GM12874 (cell line): ENCODE data around the gene HNF4A.

Experiments used
- TF ChIP-seq, protein P1 (sequence below): IDR thresholded peaks from 2 replicates; pipeline ENCODE4 v1.5.1; 2011; ENCODE audit warnings: low read depth, mild to moderate bottlenecking, control low read depth, low read length, moderate library complexity; ENCODE audit not compliant: insufficient read depth

Gene HNF4A

DNA sequence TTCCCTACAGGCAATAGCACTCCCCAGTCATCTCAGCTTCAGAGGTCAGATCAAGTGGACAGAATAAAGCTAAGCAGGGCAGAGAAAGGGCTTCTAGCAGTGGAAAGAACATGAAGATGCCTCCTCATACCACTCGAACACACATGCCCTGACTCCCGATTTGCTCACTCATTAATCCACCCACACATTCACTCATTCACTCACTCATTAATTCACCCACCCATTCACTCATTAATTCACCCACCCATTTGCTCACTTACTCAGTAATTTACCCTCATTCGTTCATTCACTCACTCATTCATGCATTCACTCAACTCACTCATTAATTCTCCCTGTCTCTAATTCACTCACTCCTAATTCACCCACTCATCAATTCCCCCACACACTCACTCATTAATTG is 43.9 kb downstream of the HNF4A start:
- TF ChIP-seq, protein P1, sequence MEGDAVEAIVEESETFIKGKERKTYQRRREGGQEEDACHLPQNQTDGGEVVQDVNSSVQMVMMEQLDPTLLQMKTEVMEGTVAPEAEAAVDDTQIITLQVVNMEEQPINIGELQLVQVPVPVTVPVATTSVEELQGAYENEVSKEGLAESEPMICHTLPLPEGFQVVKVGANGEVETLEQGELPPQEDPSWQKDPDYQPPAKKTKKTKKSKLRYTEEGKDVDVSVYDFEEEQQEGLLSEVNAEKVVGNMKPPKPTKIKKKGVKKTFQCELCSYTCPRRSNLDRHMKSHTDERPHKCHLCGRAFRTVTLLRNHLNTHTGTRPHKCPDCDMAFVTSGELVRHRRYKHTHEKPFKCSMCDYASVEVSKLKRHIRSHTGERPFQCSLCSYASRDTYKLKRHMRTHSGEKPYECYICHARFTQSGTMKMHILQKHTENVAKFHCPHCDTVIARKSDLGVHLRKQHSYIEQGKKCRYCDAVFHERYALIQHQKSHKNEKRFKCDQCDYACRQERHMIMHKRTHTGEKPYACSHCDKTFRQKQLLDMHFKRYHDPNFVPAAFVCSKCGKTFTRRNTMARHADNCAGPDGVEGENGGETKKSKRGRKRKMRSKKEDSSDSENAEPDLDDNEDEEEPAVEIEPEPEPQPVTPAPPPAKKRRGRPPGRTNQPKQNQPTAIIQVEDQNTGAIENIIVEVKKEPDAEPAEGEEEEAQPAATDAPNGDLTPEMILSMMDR: no peak

DNA sequence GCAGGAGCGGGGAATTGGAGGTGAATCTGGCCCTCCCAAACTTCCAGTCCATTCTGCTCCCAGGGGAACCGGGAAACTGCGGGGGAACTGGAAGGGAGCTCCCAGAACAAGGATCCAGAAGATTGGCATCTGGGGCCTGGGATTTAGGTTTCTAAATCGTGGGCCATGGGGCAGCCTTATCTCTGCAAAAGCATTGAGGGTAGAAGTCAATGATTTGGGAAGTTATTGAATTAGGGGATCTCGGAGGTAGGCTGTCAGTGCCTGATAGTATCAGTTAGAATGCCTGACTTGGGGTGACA is 45.1 kb downstream of the HNF4A start:
- TF ChIP-seq, protein P1: no peak

DNA sequence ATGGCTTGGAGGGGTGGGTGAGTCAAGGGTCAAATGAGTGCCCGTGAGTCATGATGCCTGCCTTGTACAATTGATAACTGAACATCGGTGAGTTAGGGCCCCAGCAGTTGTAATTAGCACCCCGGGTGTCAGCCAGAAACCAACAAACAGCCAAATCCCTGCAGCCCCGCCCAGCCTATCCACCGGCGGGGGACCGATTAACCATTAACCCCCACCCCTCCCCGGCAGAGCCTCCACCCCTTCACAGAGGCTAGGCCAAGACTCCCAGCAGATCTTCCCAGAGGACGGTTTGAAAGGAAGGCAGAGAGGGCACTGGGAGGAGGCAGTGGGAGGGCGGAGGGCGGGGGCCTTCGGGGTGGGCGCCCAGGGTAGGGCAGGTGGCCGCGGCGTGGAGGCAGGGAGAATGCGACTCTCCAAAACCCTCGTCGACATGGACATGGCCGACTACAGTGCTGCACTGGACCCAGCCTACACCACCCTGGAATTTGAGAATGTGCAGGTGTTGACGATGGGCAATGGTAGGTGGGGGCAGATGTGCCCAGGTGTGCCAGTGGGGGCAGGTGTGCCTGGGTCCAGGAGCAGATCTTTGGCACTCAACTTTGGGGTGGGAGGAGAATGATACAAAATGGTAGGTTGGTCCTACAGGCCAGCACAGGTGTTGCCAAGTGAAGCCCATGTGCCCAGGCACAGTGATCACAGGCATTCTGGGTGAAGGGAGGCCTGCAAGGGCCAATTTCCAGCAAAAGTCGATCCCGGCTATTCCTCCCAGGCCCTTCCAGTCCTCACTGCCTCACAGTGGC is 45.7 kb downstream of the HNF4A start:
- TF ChIP-seq, protein P1: no peak

DNA sequence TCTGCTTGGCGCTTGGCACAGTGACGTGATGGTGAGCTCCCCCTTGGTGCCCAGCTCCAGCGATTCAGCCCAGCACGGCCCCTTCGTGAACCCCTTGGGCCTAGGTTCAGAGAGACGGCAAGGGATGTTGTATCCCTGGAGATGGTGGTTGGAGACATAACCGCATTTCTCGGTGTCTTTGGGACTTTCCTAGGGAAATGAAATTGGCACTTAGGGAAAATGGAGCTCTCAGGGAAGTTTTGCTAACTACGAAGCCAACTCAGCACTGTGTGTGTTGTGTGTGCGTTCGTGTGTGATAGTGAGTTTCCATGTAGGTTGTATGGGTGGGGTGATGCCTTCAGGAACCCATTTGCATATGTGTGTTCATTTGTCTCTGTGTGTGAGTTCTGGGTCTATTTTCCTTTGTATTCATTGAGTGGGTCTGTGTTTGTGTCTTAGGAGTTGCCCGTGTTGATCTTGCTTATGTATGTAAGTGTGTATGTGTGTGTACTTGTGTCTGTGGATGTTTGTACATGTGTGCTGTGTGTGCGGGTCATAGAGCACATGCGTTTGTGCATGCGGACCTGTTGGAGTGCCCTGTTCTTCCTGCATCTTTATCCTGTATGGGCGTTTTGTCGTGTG is 46.4 kb downstream of the HNF4A start:
- TF ChIP-seq, protein P1: no peak

DNA sequence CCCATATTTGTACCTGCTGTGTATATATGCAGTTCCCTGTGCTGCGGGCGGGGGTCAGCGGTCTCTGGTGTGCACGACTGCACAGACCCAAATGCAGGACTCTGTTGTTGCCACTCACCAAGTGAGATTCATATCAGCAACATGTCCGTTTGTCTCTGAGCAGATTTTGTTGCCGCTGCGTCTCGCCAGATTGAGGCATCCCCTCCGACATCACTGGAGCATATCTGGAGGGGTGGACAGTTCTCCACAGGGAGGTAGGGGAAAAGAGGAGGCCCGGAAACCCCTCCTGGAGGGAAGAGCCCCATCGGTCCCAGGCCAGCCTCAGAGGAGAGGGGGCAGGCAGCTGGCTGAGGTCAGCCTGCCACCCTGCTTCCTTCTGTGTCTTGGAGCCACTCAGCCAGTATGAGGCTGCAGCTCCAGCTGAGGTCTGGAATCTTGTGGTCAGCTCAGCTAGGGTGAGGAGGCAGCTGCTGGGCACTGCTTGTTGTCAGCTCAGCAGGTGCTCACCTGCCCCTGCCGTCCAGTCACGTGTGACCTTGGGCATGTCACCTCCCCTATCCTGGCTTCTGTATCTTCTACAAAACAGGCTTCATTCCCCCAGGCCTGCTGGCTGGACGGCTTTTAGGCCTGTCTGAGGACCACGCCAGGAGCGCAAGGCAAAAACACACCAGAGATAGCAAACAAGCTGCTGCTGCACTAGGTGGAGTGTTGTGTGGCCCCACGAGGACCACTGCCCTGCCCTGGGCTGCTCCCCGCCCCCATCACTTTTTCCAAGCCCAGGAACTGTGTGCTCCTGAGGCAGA is 47.1 kb downstream of the HNF4A start:
- TF ChIP-seq, protein P1: no peak

DNA sequence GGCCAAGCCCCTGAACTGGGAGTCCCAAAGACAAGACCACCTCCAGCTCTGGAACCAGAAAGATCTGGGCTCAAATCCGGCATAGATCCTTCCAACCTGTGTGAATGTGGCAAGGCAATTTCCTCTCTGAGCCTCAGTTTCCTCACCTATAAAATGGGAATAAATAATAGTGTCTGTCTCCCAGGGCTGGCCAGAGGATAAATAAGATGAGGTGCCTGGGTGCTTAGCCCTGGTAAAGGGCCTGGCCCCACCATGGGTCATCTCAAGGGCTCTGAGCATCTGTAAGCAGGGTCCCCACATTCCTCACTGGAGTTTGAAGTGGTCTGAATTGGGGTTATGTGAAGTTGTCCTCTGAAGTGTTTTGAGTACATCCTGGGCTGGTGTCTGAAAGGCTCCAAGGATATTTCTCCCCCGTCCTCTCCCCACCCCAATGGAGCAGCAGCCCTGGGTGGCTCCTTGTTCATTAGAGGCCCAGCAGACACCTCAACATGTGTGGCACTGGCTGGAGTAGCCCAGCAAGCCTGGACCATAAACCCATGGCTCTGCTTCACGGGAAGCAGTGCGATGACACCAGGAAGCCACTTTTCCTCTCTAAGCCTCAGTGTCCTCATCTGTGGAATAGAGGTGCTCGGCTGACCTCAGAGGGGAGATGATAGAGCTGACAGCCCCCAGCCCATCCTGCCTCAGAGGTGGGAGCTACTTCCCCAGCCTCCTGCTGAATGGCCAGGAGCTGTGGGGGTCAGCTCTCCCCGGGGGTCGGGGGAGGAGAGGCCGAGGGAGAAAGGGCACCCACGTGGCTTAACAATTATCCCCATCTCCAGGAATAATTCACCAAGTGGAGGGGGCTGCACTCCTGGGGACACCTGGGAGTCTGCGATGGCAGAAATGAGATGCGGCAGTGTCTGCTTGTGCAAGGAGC is 48.0 kb downstream of the HNF4A start:
- TF ChIP-seq, protein P1: no peak
